H1 (cell line): ENCODE measurements around the gene CPHXL. TPM values are rescaled to one million over a fixed set of nuclear protein-coding genes. Genes with fewer than 3 reads are reported as not detected.

Experiments
- CTCF ChIA-PET: fragments of 300-600 bp; sonication (Branson Sonifier 250); formaldehyde crosslinking; loops from one replicate; lab custom pipeline; 2021; ENCODE audit not compliant: partially characterized antibody; lab: Charles Lee
- POLR2A ChIA-PET: fragments of 300-600 bp; sonication (Branson Sonifier 250); formaldehyde crosslinking; loops from one replicate; lab custom pipeline; 2021; ENCODE audit warnings: inconsistent platforms; ENCODE audit not compliant: partially characterized antibody; lab: Charles Lee
- DNase-seq, 2 experiments: peaks; one replicate each; pipeline versions ENCODE4 v3.0.0 to v3.0.0-alpha.2; 2010 to 2022; ENCODE audit warnings: low spot score in 2 of 2, low read depth in 1 of 2, mixed read lengths in 1 of 2
- FAIRE-seq: peaks from 2 replicates; lab custom pipeline; 2011; peaks lifted over from hg19 to GRCh38; lab: Jason Lieb, UNC
- H2AFZ ChIP-seq: 2 replicates; pipeline ENCODE4 v1.8.1; 2012; ENCODE audit warnings: low read length, inconsistent platforms
- H2AK5ac ChIP-seq: 2 replicates; pipeline ENCODE4 v1.6.1; 2013; ENCODE audit warnings: low read depth, low read length
- H2BK120ac ChIP-seq: replicated peaks from 2 replicates; pipeline ENCODE3; 2013; ENCODE audit warnings: low read depth, low read length, inconsistent platforms
- H2BK12ac ChIP-seq: 2 replicates; pipeline ENCODE4 v1.6.1; 2013; ENCODE audit warnings: low read depth, low read length
- H2BK15ac ChIP-seq: 2 replicates; pipeline ENCODE4 v1.6.1; 2013; ENCODE audit warnings: low read length
- H2BK20ac ChIP-seq: 2 replicates; pipeline ENCODE4 v1.6.1; 2013; ENCODE audit warnings: low read length
- H2BK5ac ChIP-seq: 2 replicates; pipeline ENCODE4 v1.6.1; 2013; ENCODE audit warnings: low read depth, low read length
- H3K14ac ChIP-seq: 2 replicates; pipeline ENCODE4 v1.6.1; 2013; ENCODE audit warnings: inconsistent platforms; ENCODE audit not compliant: insufficient read length
- H3K18ac ChIP-seq: 2 replicates; pipeline ENCODE4 v1.6.1; 2013; ENCODE audit warnings: low read length; ENCODE audit errors: extremely low read depth
- H3K23ac ChIP-seq: 2 replicates; pipeline ENCODE4 v1.6.1; 2013; ENCODE audit warnings: inconsistent platforms; ENCODE audit not compliant: insufficient read length
- H3K23me2 ChIP-seq: 2 replicates; pipeline ENCODE4 v1.6.1; 2013; ENCODE audit warnings: low read depth, low read length
- H3K27ac ChIP-seq: 2 replicates; pipeline ENCODE4 v1.6.1; 2011; ENCODE audit warnings: low read depth, low read length, inconsistent platforms
- H3K27me3 ChIP-seq, 4 experiments: replicated peaks in 1 of 4; 1 replicate in 1 of 4; 2 replicates in 3 of 4; pipeline versions ENCODE4 v1.6.1 to v1.8.1; 2011 to 2013; ENCODE audit warnings: low read length in 3 of 4, mild to moderate bottlenecking in 3 of 4, inconsistent platforms in 2 of 4, mixed read lengths in 2 of 4, moderate library complexity in 1 of 4; ENCODE audit not compliant: control insufficient read depth in 3 of 4, insufficient read depth in 3 of 4; ENCODE audit errors: extremely low read depth in 1 of 4
- H3K36me3 ChIP-seq, 4 experiments: 2 replicates each; pipeline versions ENCODE4 v1.6.1 to v1.8.1; 2011 to 2013; ENCODE audit warnings: mild to moderate bottlenecking in 4 of 4, low read length in 3 of 4, moderate library complexity in 2 of 4, control low read depth in 1 of 4, inconsistent platforms in 1 of 4; ENCODE audit not compliant: insufficient read depth in 4 of 4, control insufficient read depth in 2 of 4
- H3K4ac ChIP-seq: replicated peaks from 2 replicates; pipeline ENCODE3; 2013; ENCODE audit warnings: low read length, low read depth, mixed read lengths, inconsistent platforms; ENCODE audit not compliant: insufficient read length
- H3K4me1 ChIP-seq, 4 experiments: replicated peaks in 1 of 4; 1 replicate in 1 of 4; 2 replicates in 3 of 4; pipeline versions ENCODE4 v1.6.1 to v1.8.1; 2011 to 2013; ENCODE audit warnings: low read length in 3 of 4, inconsistent platforms in 2 of 4, mixed read lengths in 1 of 4; ENCODE audit not compliant: insufficient read depth in 4 of 4, control insufficient read depth in 3 of 4
- H3K4me2 ChIP-seq, 2 experiments: 2 replicates each; pipeline versions ENCODE4 v1.6.1 to v1.8.1; 2011 to 2013; ENCODE audit warnings: low read depth in 2 of 2, low read length in 2 of 2, control low read depth in 1 of 2, inconsistent platforms in 1 of 2, mild to moderate bottlenecking in 1 of 2; ENCODE audit not compliant: insufficient read depth in 1 of 2
- H3K4me3 ChIP-seq, 4 experiments: fragments of 200-600, 300-600 bp in 1 of 4; sonication (generic), shearing (Covaris generic), sonication (Bioruptor Twin) in 1 of 4; 2 replicates each; pipeline versions ENCODE4 v1.5.1 to v1.8.1; 2011 to 2016; ENCODE audit warnings: low read length in 4 of 4, low read depth in 3 of 4, control low read depth in 2 of 4, inconsistent platforms in 2 of 4, mild to moderate bottlenecking in 2 of 4, mixed read lengths in 1 of 4, moderate library complexity in 1 of 4; ENCODE audit not compliant: insufficient read depth in 2 of 4; ENCODE audit errors: extremely low read depth in 1 of 4
- H3K56ac ChIP-seq: replicated peaks from 2 replicates; pipeline ENCODE3; 2013; ENCODE audit warnings: low read depth, mild to moderate bottlenecking, mixed read lengths, low read length, inconsistent platforms; ENCODE audit not compliant: insufficient read length
- H3K79me1 ChIP-seq: 2 replicates; pipeline ENCODE4 v1.6.1; 2013; ENCODE audit warnings: low read depth, low read length, control low read depth
- H3K79me2 ChIP-seq, 2 experiments: 2 replicates each; pipeline versions ENCODE4 v1.6.1 to v1.8.1; 2012 to 2013; ENCODE audit warnings: low read length in 2 of 2, mild to moderate bottlenecking in 2 of 2, inconsistent platforms in 1 of 2; ENCODE audit not compliant: insufficient read depth in 2 of 2, control insufficient read depth in 1 of 2
- H3K9ac ChIP-seq, 4 experiments: replicated peaks in 1 of 4; 1 replicate in 1 of 4; 2 replicates in 3 of 4; pipeline versions ENCODE4 v1.6.1 to v1.8.1; 2011 to 2013; ENCODE audit warnings: low read depth in 3 of 4, low read length in 3 of 4, control low read depth in 2 of 4, mild to moderate bottlenecking in 2 of 4, moderate library complexity in 2 of 4, inconsistent platforms in 1 of 4; ENCODE audit errors: extremely low read depth in 1 of 4
- H3K9me3 ChIP-seq, 2 experiments: 2 replicates each; pipeline versions ENCODE4 v1.6.1 to v1.8.1; 2012 to 2013; ENCODE audit warnings: mild to moderate bottlenecking in 2 of 2, moderate library complexity in 2 of 2, control low read depth in 1 of 2, inconsistent platforms in 1 of 2, low read depth in 1 of 2, low read length in 1 of 2, mixed read lengths in 1 of 2; ENCODE audit not compliant: insufficient read depth in 2 of 2
- H4K20me1 ChIP-seq, 2 experiments: replicated peaks in 1 of 2; 2 replicates each; pipeline versions ENCODE3 to v1.8.1; 2011 to 2013; ENCODE audit warnings: inconsistent platforms in 2 of 2, low read length in 2 of 2, mild to moderate bottlenecking in 1 of 2; ENCODE audit not compliant: insufficient read depth in 2 of 2, control insufficient read depth in 1 of 2
- H4K5ac ChIP-seq: 2 replicates; pipeline ENCODE4 v1.6.1; 2013; ENCODE audit warnings: low read length, low read depth, mixed read lengths, inconsistent platforms; ENCODE audit not compliant: insufficient read length
- H4K8ac ChIP-seq: 2 replicates; pipeline ENCODE4 v1.8.0; 2013; ENCODE audit warnings: mild to moderate bottlenecking, moderate library complexity, low read length, inconsistent platforms; ENCODE audit not compliant: insufficient read depth; ENCODE audit errors: extremely low read depth
- H4K91ac ChIP-seq: replicated peaks from 2 replicates; pipeline ENCODE3; 2013; ENCODE audit warnings: low read length, mixed read lengths, inconsistent platforms; ENCODE audit not compliant: insufficient read length
- BACH1 ChIP-seq: IDR thresholded peaks from 2 replicates; pipeline ENCODE4 v1.6.1; 2012; ENCODE audit warnings: low read length, improper control_type of control experiment
- CHD1 ChIP-seq: IDR thresholded peaks from 2 replicates; pipeline ENCODE4 v1.6.1; 2012; ENCODE audit warnings: low read depth, low read length, improper control_type of control experiment
- CTBP2 ChIP-seq: IDR thresholded peaks from 2 replicates; pipeline ENCODE4 v1.7.0; 2011; ENCODE audit warnings: borderline replicate concordance, mild to moderate bottlenecking, moderate library complexity, mixed read lengths, low read length; ENCODE audit not compliant: insufficient read depth, insufficient read length
- E2F6 ChIP-seq: IDR thresholded peaks from 2 replicates; pipeline ENCODE4 v1.6.1; 2012; ENCODE audit warnings: inconsistent platforms
- EP300 ChIP-seq, 2 experiments: IDR thresholded peaks; 1 replicate in 1 of 2; 2 replicates in 1 of 2; pipeline ENCODE4 v1.6.1; 2011 to 2012; ENCODE audit warnings: low read depth in 2 of 2, low read length in 2 of 2, mild to moderate bottlenecking in 2 of 2, borderline replicate concordance in 1 of 2, inconsistent platforms in 1 of 2, moderate library complexity in 1 of 2
- EZH2 ChIP-seq: fragments of 200-600 bp; sonication (generic); IDR thresholded peaks from 2 replicates; pipeline ENCODE4 v1.7.1; 2012; ENCODE audit warnings: low read depth, mild to moderate bottlenecking, moderate library complexity, low read length, inconsistent platforms; ENCODE audit not compliant: severe bottlenecking
- KDM1A ChIP-seq: fragments of 200-600, 300-600 bp; sonication (generic); IDR thresholded peaks from 2 replicates; pipeline ENCODE4 v1.7.1; 2016; ENCODE audit warnings: mild to moderate bottlenecking, low read length, borderline replicate concordance
- KDM5A ChIP-seq: fragments of 200-600 bp; IDR thresholded peaks from 2 replicates; pipeline ENCODE4 v1.7.1; 2012; ENCODE audit warnings: mild to moderate bottlenecking, low read length, inconsistent platforms, mixed read lengths
- RBBP5 ChIP-seq: IDR thresholded peaks from 2 replicates; pipeline ENCODE4 v1.7.1; 2012; ENCODE audit warnings: low read depth, mild to moderate bottlenecking, inconsistent platforms, low read length, moderate library complexity, borderline replicate concordance
- SIRT6 ChIP-seq: IDR thresholded peaks from one replicate; pipeline ENCODE4 v1.7.1; 2012; ENCODE audit warnings: low read length, inconsistent platforms
- SP1 ChIP-seq: IDR thresholded peaks from 2 replicates; pipeline ENCODE4 v1.6.1; 2011; ENCODE audit warnings: low read depth, low read length
- SP4 ChIP-seq: IDR thresholded peaks from 2 replicates; pipeline ENCODE4 v1.6.1; 2012; ENCODE audit warnings: low read length, inconsistent platforms
- SRF ChIP-seq: IDR thresholded peaks from 2 replicates; pipeline ENCODE4 v1.6.1; 2011; ENCODE audit warnings: mild to moderate bottlenecking, low read depth, low read length, moderate library complexity
- TCF12 ChIP-seq: IDR thresholded peaks from 2 replicates; pipeline ENCODE4 v1.6.1; 2011; ENCODE audit warnings: low read depth, mild to moderate bottlenecking, low read length
- TEAD4 ChIP-seq: IDR thresholded peaks from 2 replicates; pipeline ENCODE4 v1.6.1; 2012; ENCODE audit warnings: low read depth, low read length, inconsistent platforms, mixed read lengths
- WGBS, 2 experiments: shearing (Covaris generic) in 1 of 2; methylation state at CpG; one replicate each; pipeline versions ENCODE4 v1.1.6 to v1.1.7; 2013 to 2015; ENCODE audit warnings: low lambda C conversion rate in 2 of 2, mixed read lengths in 2 of 2, inconsistent platforms in 1 of 2, low coverage in 1 of 2, missing lambda C conversion rate in 1 of 2; ENCODE audit not compliant: insufficient replicate concordance in 2 of 2, insufficient coverage in 1 of 2, insufficient read length in 1 of 2; ENCODE audit errors: extremely low coverage in 1 of 2, missing lambda C conversion rate in 1 of 2; 5-methylcytosine and 5-hydroxymethylcytosine counted together
- polyA plus RNA-seq, 7 experiments: library from polyadenylated mRNA; depleted of rRNA in 3 of 7; stranded (reverse) in 5 of 7; unstranded in 2 of 7; fragments of >200 nt in 5 of 7; fragments of 200-250 nt in 2 of 7; gene quantifications; 1 replicate in 5 of 7; 2 replicates in 1 of 7; 4 replicates in 1 of 7; pipeline versions ENCODE4 v1.2.1 to v1.2.3, GENCODE V29; 2011 to 2013; ENCODE audit warnings: missing spikeins in 2 of 7, mixed read lengths in 2 of 7
- total RNA-seq: library from RNA; stranded (reverse); fragmentation: NEBNext Ultra II Directional; extraction: Animal tissue kit (Norgen Biotek cat#: 25700); gene quantifications from 2 replicates; pipeline ENCODE4 v1.2.1, GENCODE V29; 2021

Gene CPHXL
- total and polyA plus RNA-seq, 2 of the 8 experiments (the other 6 are each of a cell fraction or from before 2014, with no cell fraction given) = not detected

DNA sequence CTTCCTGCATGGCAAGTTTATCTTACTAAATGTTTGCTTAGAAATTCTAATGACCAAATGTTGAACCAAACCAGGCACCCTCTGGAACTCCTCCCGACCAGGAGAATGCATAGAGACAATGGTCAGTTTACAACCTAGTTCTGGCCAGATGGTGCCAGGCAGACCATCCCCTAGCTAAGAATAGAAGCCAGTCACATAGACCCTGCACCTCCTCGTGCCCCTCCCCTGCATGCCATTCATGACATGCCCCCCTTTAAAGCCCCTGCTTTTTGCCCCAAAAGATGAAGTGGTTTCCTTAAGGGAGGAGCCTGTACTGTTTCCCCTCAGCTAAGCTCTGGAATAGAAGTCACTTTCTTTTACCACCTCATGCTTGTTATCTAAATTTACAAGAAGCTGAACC lies 6.6 kb upstream of the CPHXL start:
- no peak for FAIRE-seq
- no peaks in the 10 kb centered on the region; a peak in 1 of 4 replicates for H3K9me3 ChIP-seq
- H2AFZ ChIP-seq = no peak overlapping the region
- no peak overlapping the region for H3K18ac ChIP-seq
- no peaks in the 10 kb centered on the region for H3K27me3 ChIP-seq
- no peak overlapping the region for H3K4me3 ChIP-seq
- H4K5ac ChIP-seq = no peak overlapping the region
- H3K14ac ChIP-seq = no peak overlapping the region
- POLR2A ChIA-PET = no interaction called here
- no peaks in the 10 kb centered on the region; a peak in 1 of 8 replicates for H3K36me3 ChIP-seq
- no peaks in the 10 kb centered on the region; the same call in 1 of the 2 replicates for H3K23me2 ChIP-seq
- WGBS, 2 experiments = 53% methylated on average over 2 of the region's 2 CpGs; no CpG with 5 or more reads in 1 of the 2 experiments
- H2BK5ac ChIP-seq = no peak overlapping the region
- no peak overlapping the region for H3K23ac ChIP-seq
- H3K4me1 ChIP-seq = no peaks in the 10 kb centered on the region
- CTCF ChIA-PET = no interaction called here
- no peaks in the 10 kb centered on the region for H4K20me1 ChIP-seq
- no peak overlapping the region for H4K91ac ChIP-seq
- H2BK15ac ChIP-seq = no peak overlapping the region
- no peaks in the 10 kb centered on the region for H3K79me2 ChIP-seq
- H2AK5ac ChIP-seq = no peak overlapping the region
- H3K79me1 ChIP-seq = no peaks in the 10 kb centered on the region
- no peak overlapping the region for H3K27ac ChIP-seq
- no peak overlapping the region for H3K4me2 ChIP-seq
- no peak overlapping the region for H3K9ac ChIP-seq
- H2BK20ac ChIP-seq = no peak overlapping the region
- no peak overlapping the region for H3K4ac ChIP-seq
- DNase-seq = no peak
- no peak overlapping the region for H2BK120ac ChIP-seq
- no peak overlapping the region for H3K56ac ChIP-seq
- H4K8ac ChIP-seq = no peak overlapping the region
- no peak overlapping the region for H2BK12ac ChIP-seq
- TF ChIP-seq BACH1 (no peak), RBBP5 (no peak), SP1 (no peak), CHD1 (no peak), SP4 (no peak), TCF12 (no peak), CTBP2 (no peak), KDM5A (no peak), SIRT6 (no peak), KDM1A (no peak), EZH2 (no peak), EP300 (IDR thresholded peaks at IDR 0.05; ENCODE audit: borderline replicate concordance in 1 of 2, low read depth in 2 of 2, low read length in 2 of 2) (no peak), SRF (no peak), E2F6 (no peak), TEAD4 (no peak)
